OCI-LY1 (cell line): ENCODE results near the gene KIF16B.

ENCODE experiments used
- H2AFZ ChIP-seq: fragments of 200-600 bp; sonication (generic), shearing (Covaris generic); 2 replicates; pipeline ENCODE4 v1.6.0; 2014; ENCODE audit warnings: antibody characterized with exemption, mild to moderate bottlenecking, low read length
- H3F3A ChIP-seq: fragments of 200-600 bp; sonication (generic), shearing (Covaris generic); 2 replicates; pipeline ENCODE4 v1.6.0; 2014; ENCODE audit warnings: mild to moderate bottlenecking, antibody characterized with exemption, low read length, moderate library complexity; ENCODE audit not compliant: insufficient read depth
- H3K27ac ChIP-seq: fragments of 200-600 bp; sonication (generic); 2 replicates; pipeline ENCODE4 v1.5.1; 2014; ENCODE audit warnings: low read length, mixed run types, mild to moderate bottlenecking, low read depth; ENCODE audit not compliant: poor library complexity, severe bottlenecking
- H3K27me3 ChIP-seq: fragments of 200-600 bp; sonication (generic); 2 replicates; pipeline ENCODE4 v1.6.0; 2014; ENCODE audit warnings: antibody characterized with exemption, mild to moderate bottlenecking, low read length, moderate library complexity; ENCODE audit not compliant: insufficient read depth
- H3K36me3 ChIP-seq: fragments of 200-600 bp; sonication (generic); 2 replicates; pipeline ENCODE4 v1.6.1; 2014; ENCODE audit warnings: mild to moderate bottlenecking, antibody characterized with exemption, low read length, moderate library complexity, mixed read lengths; ENCODE audit not compliant: insufficient read depth
- H3K4me1 ChIP-seq: fragments of 200-600 bp; sonication (generic); 2 replicates; pipeline ENCODE4 v1.5.1; 2014; ENCODE audit warnings: mild to moderate bottlenecking, low read length, moderate library complexity; ENCODE audit not compliant: insufficient read depth, severe bottlenecking
- H3K4me2 ChIP-seq: fragments of 200-600 bp; sonication (generic), shearing (Covaris generic); 2 replicates; pipeline ENCODE4 v1.6.1; 2014; ENCODE audit warnings: low read length
- H3K4me3 ChIP-seq: fragments of 200-600 bp; sonication (generic); 2 replicates; pipeline ENCODE4 v1.5.1; 2014; ENCODE audit warnings: low read length, low read depth, mild to moderate bottlenecking, mixed read lengths; ENCODE audit not compliant: poor library complexity, severe bottlenecking
- H3K79me2 ChIP-seq: fragments of 200-600 bp; shearing (Covaris generic); 2 replicates; pipeline ENCODE4 v1.6.1; 2016; ENCODE audit warnings: mixed run types, low read length, mixed read lengths; ENCODE audit not compliant: insufficient read depth
- H3K9ac ChIP-seq: fragments of 200-600 bp; sonication (generic), shearing (Covaris generic); 2 replicates; pipeline ENCODE4 v1.6.1; 2014; ENCODE audit warnings: mild to moderate bottlenecking, low read length, mixed read lengths
- H3K9me2 ChIP-seq: fragments of 200-600 bp; sonication (generic), shearing (Covaris generic); 2 replicates; pipeline ENCODE4 v1.6.1; 2014; ENCODE audit warnings: low read depth, mild to moderate bottlenecking, low read length, mixed read lengths
- H3K9me3 ChIP-seq: fragments of 200-600 bp; shearing (Covaris generic); 2 replicates; pipeline ENCODE4 v1.6.1; 2014; ENCODE audit warnings: low read length, mixed read lengths
- H4K20me1 ChIP-seq: fragments of 200-600 bp; sonication (generic), shearing (Covaris generic); 2 replicates; pipeline ENCODE4 v1.6.0; 2016; ENCODE audit warnings: mild to moderate bottlenecking, low read length; ENCODE audit not compliant: insufficient read depth
- CTCF ChIP-seq: fragments of 200-600 bp; sonication (generic), shearing (Covaris generic); IDR thresholded peaks from 2 replicates; pipeline ENCODE4 v1.5.1; 2017; ENCODE audit warnings: mild to moderate bottlenecking, antibody characterized with exemption, low read length, moderate library complexity, mixed read lengths
- EZH2 ChIP-seq: fragments of 200-600 bp; sonication (generic), shearing (Covaris generic); IDR thresholded peaks from 2 replicates; pipeline ENCODE4 v1.8.0; 2017; ENCODE audit warnings: borderline replicate concordance, mixed run types, mild to moderate bottlenecking, antibody characterized with exemption, low read length, moderate library complexity, mixed read lengths

Gene KIF16B

GRCh38 chr20:16321291-16321690 lies 252.0 kb downstream of the KIF16B start:
- no peak overlapping the region for H3K4me2 ChIP-seq
- H3K27me3 ChIP-seq: no peaks in the 10 kb centered on the region
- no peak overlapping the region for H3K27ac ChIP-seq
- H2AFZ ChIP-seq: no peak overlapping the region
- no peaks in the 10 kb centered on the region for H3K9me2 ChIP-seq
- no peak overlapping the region for H3K4me3 ChIP-seq
- no peaks in the 10 kb centered on the region for H3K79me2 ChIP-seq
- H3K9me3 ChIP-seq: no peaks in the 10 kb centered on the region
- no peaks in the 10 kb centered on the region for H4K20me1 ChIP-seq
- TF ChIP-seq EZH2: no peak
- TF ChIP-seq CTCF: no peak
- no peaks in the 10 kb centered on the region for H3K36me3 ChIP-seq
- H3K4me1 ChIP-seq: no peaks in the 10 kb centered on the region
- H3K9ac ChIP-seq: no peak overlapping the region
- H3F3A ChIP-seq: no peaks in the 10 kb centered on the region

- Histone ChIP-seq H3K36me3 (no peaks in the 10 kb centered on the region), H2AFZ (no peak overlapping the region), H3K9me2 (no peaks in the 10 kb centered on the region), H3K9ac (no peak overlapping the region), H3K79me2 (no peaks in the 10 kb centered on the region), H3K9me3 (no peaks in the 10 kb centered on the region), H3K27me3 (no peaks in the 10 kb centered on the region), H3F3A (no peaks in the 10 kb centered on the region), H3K27ac (no peak overlapping the region), H3K4me2 (no peak overlapping the region), H3K4me3 (no peak overlapping the region), H3K4me1 (peaks cover 7% of the 10 kb centered on the region), H4K20me1 (no peaks in the 10 kb centered on the region)
- no peak for TF ChIP-seq EZH2
- no peak for TF ChIP-seq CTCF
Observed at GRCh38 chr20:16317445-16318362, 255.5 kb downstream of the KIF16B start.

GRCh38 chr20:16316513-16316912 lies 256.7 kb downstream of the KIF16B start:
- no peak overlapping the region for H2AFZ ChIP-seq
- TF ChIP-seq CTCF (no peak), EZH2 (no peak)
- H3K9me3 ChIP-seq: no peaks in the 10 kb centered on the region
- no peaks in the 10 kb centered on the region for H3K36me3 ChIP-seq
- no peak overlapping the region for H3K9ac ChIP-seq
- no peaks in the 10 kb centered on the region for H3K9me2 ChIP-seq
- H3F3A ChIP-seq: no peaks in the 10 kb centered on the region
- no peaks in the 10 kb centered on the region for H4K20me1 ChIP-seq
- no peaks in the 10 kb centered on the region for H3K79me2 ChIP-seq
- no peak overlapping the region for H3K27ac ChIP-seq
- no peak overlapping the region for H3K4me3 ChIP-seq
- H3K27me3 ChIP-seq: no peaks in the 10 kb centered on the region
- peaks cover 7% of the 10 kb centered on the region for H3K4me1 ChIP-seq
- no peak overlapping the region for H3K4me2 ChIP-seq
